HCT116 (cell line): ENCODE results near the gene SCD5. TPM values are rescaled to one million over a fixed set of nuclear protein-coding genes. Genes with fewer than 3 reads are reported as not detected.

ENCODE experiments used
- ATAC-seq: fragments of 200-7000 bp; cut with Tn5 transposase; 2 replicates; pipeline ENCODE4 v1.9.1; 2020; ENCODE audit warnings: mild to moderate bottlenecking, moderate library complexity
- BruUV-seq: library from RNA; stranded (reverse); fragments of 400-500 nt; replicated peaks from 2 replicates; lab custom pipeline; 2021; lab: Mats Ljungman, UMichigan
- CTCF ChIA-PET: fragments of 300-600 bp; sonication (Branson Sonifier 250); formaldehyde crosslinking; loops from one replicate; lab custom pipeline; 2021; ENCODE audit warnings: antibody characterized with exemption; lab: Charles Lee
- POLR2A ChIA-PET: fragments of 300-600, 350-600 bp; sonication (Branson Sonifier 250); formaldehyde crosslinking; loops from one replicate; lab custom pipeline; 2021; ENCODE audit warnings: antibody characterized with exemption; lab: Charles Lee
- RAD21 ChIA-PET, 2 experiments: fragments of 300-600 bp; sonication (Branson Sonifier 250); formaldehyde crosslinking; loops; one replicate each; lab custom pipeline; 2023; ENCODE audit warnings: low total read pairs in 2 of 2; ENCODE audit not compliant: uncharacterized antibody in 2 of 2, unreplicated experiment in 2 of 2, low non-redundant PET in 1 of 2; lab: Charles Lee
- DNase-seq: peaks from one replicate; pipeline ENCODE4 v3.0.0-alpha.2; 2010; ENCODE audit warnings: low read depth, low spot score
- H2AFZ ChIP-seq: fragments of 200-600 bp; shearing (Covaris generic), sonication (generic); 2 replicates; pipeline ENCODE4 v1.6.1; 2017; ENCODE audit warnings: low read depth, mixed run types, mixed read lengths, antibody characterized with exemption, low read length; ENCODE audit not compliant: poor library complexity, severe bottlenecking
- H3K27ac ChIP-seq: 2 replicates; pipeline ENCODE4 v1.5.1; 2012; ENCODE audit warnings: low read depth, low read length
- H3K27me3 ChIP-seq: fragments of 200-600 bp; sonication (generic); 2 replicates; pipeline ENCODE4 v1.6.1; 2016; ENCODE audit warnings: mixed run types, low read length, mixed read lengths; ENCODE audit not compliant: insufficient read depth
- H3K36me3 ChIP-seq, 2 experiments: fragments of 200-500 bp in 1 of 2; fragments of 200-600 bp in 1 of 2; sonication (Bioruptor generic) in 1 of 2; sonication (generic) in 1 of 2; 2 replicates each; pipeline versions ENCODE4 v1.5.1 to v1.6.1; 2014 to 2016; ENCODE audit warnings: low read length in 2 of 2, inconsistent platforms in 1 of 2, mixed read lengths in 1 of 2, mixed run types in 1 of 2; ENCODE audit not compliant: insufficient read depth in 2 of 2, control insufficient read depth in 1 of 2
- H3K4me1 ChIP-seq, 2 experiments: fragments of 200-600 bp in 1 of 2; sonication (generic) in 1 of 2; 2 replicates each; pipeline versions ENCODE4 v1.5.1 to v1.6.1; 2012 to 2017; ENCODE audit warnings: low read length in 2 of 2, inconsistent platforms in 1 of 2, mild to moderate bottlenecking in 1 of 2, mixed read lengths in 1 of 2, mixed run types in 1 of 2, moderate library complexity in 1 of 2; ENCODE audit not compliant: insufficient read depth in 2 of 2, control insufficient read depth in 1 of 2
- H3K4me2 ChIP-seq: fragments of 200-600 bp; sonication (generic); 2 replicates; pipeline ENCODE4 v1.6.1; 2017; ENCODE audit warnings: mixed run types, low read length, mixed read lengths
- H3K4me3 ChIP-seq, 2 experiments: fragments of 200-600 bp in 1 of 2; sonication (generic) in 1 of 2; replicated peaks in 1 of 2; 2 replicates each; pipeline ENCODE4 v1.5.1; 2011 to 2016; ENCODE audit warnings: low read length in 2 of 2, control low read depth in 1 of 2, low read depth in 1 of 2, mild to moderate bottlenecking in 1 of 2, mixed read lengths in 1 of 2, mixed run types in 1 of 2
- H3K79me2 ChIP-seq: fragments of 200-600 bp; sonication (generic); 2 replicates; pipeline ENCODE4 v1.6.1; 2017; ENCODE audit warnings: mild to moderate bottlenecking, mixed run types, low read length, moderate library complexity, mixed read lengths; ENCODE audit not compliant: insufficient read depth
- H3K9ac ChIP-seq: fragments of 200-600 bp; sonication (generic); 2 replicates; pipeline ENCODE4 v1.6.1; 2016; ENCODE audit warnings: low read length, mixed read lengths
- H3K9me2 ChIP-seq: fragments of 200-600 bp; sonication (generic), shearing (Covaris generic); 2 replicates; pipeline ENCODE4 v1.6.1; 2017; ENCODE audit warnings: mixed run types, mild to moderate bottlenecking, moderate library complexity; ENCODE audit not compliant: insufficient read depth
- H3K9me3 ChIP-seq, 2 experiments: fragments of 200-500 bp in 1 of 2; fragments of 200-600 bp in 1 of 2; sonication (Bioruptor generic) in 1 of 2; sonication (generic) in 1 of 2; 2 replicates each; pipeline ENCODE4 v1.6.1; 2014 to 2017; ENCODE audit warnings: low read length in 2 of 2, mixed read lengths in 2 of 2, inconsistent platforms in 1 of 2, low read depth in 1 of 2, mild to moderate bottlenecking in 1 of 2, mixed run types in 1 of 2, moderate library complexity in 1 of 2; ENCODE audit not compliant: control insufficient read depth in 1 of 2, insufficient read depth in 1 of 2
- H4K20me1 ChIP-seq: fragments of 200-600 bp; sonication (generic), shearing (Covaris generic); 2 replicates; pipeline ENCODE4 v1.6.1; 2017; ENCODE audit warnings: mixed run types, mild to moderate bottlenecking, moderate library complexity; ENCODE audit not compliant: insufficient read depth
- CEBPB ChIP-seq: IDR thresholded peaks from 2 replicates; pipeline ENCODE4 v1.6.1; 2012; ENCODE audit warnings: low read depth
- EGR1 ChIP-seq: IDR thresholded peaks from 2 replicates; pipeline ENCODE4 v1.6.1; 2012; ENCODE audit warnings: low read depth
- ELF1 ChIP-seq: IDR thresholded peaks from 2 replicates; pipeline ENCODE4 v1.6.1; 2012; ENCODE audit warnings: low read depth, borderline replicate concordance
- EZH2 ChIP-seq: fragments of 200-600 bp; sonication (generic); IDR thresholded peaks from 2 replicates; pipeline ENCODE4 v1.6.1; 2017; ENCODE audit warnings: antibody characterized with exemption, mixed run types
- FOSL1 ChIP-seq: IDR thresholded peaks from 2 replicates; pipeline ENCODE4 v1.6.1; 2012; ENCODE audit warnings: low read depth
- POLR2A ChIP-seq: IDR thresholded peaks from 2 replicates; pipeline ENCODE4 v1.7.0; 2011; ENCODE audit warnings: borderline replicate concordance; ENCODE audit not compliant: insufficient read depth, insufficient read length; ENCODE audit errors: extremely low read depth
- POLR2AphosphoS5 ChIP-seq: IDR thresholded peaks from 2 replicates; pipeline ENCODE4 v1.6.1; 2011; ENCODE audit warnings: mild to moderate bottlenecking, low read depth, low read length, moderate library complexity
- RAD21 ChIP-seq: IDR thresholded peaks from 2 replicates; pipeline ENCODE4 v1.6.1; 2012; ENCODE audit warnings: low read depth, mild to moderate bottlenecking
- TCF7L2 ChIP-seq: IDR thresholded peaks from 2 replicates; pipeline ENCODE4 v1.7.0; 2011; ENCODE audit warnings: borderline replicate concordance, inconsistent platforms; ENCODE audit not compliant: insufficient read depth, insufficient read length; ENCODE audit errors: extremely low read depth
- YY1 ChIP-seq: IDR thresholded peaks from 2 replicates; pipeline ENCODE4 v1.6.1; 2011; ENCODE audit warnings: low read length, low read depth, moderate library complexity, mild to moderate bottlenecking; ENCODE audit not compliant: insufficient replicate concordance; ENCODE audit errors: extremely low read depth
- ZFX ChIP-seq: fragments of 450-650 bp; IDR thresholded peaks from 2 replicates; pipeline ENCODE4 v1.6.1; 2017
- intact Hi-C: fragments of 100-400 bp; cut with micrococcal nuclease; formaldehyde crosslinking; loops from 2 replicates; pipeline ENCODE4 v1.10.0; 2022
- total RNA-seq: library from RNA; stranded (reverse); gene quantifications from one replicate; pipeline ENCODE4 v1.2.1, GENCODE V29; 2021; ENCODE audit not compliant: unreplicated experiment
- TF ChIP-seq, protein P1 (sequence below): IDR thresholded peaks from 2 replicates; pipeline ENCODE4 v1.6.1; 2012
- TF ChIP-seq, protein P2 (sequence below), 3 experiments: fragments of 200-600 bp in 1 of 3; sonication (generic) in 1 of 3; IDR thresholded peaks in 2 of 3; conservative IDR thresholded peaks in 1 of 3; 2 replicates each; pipeline ENCODE4 v1.5.1; 2012 to 2017; ENCODE audit warnings: low read depth in 2 of 3, low read length in 2 of 3, antibody characterized with exemption in 1 of 3, borderline replicate concordance in 1 of 3, control low read depth in 1 of 3, mild to moderate bottlenecking in 1 of 3, mixed read lengths in 1 of 3, mixed run types in 1 of 3, moderate library complexity in 1 of 3; ENCODE audit not compliant: insufficient read depth in 1 of 3
- TF ChIP-seq, protein P3 (sequence below): IDR thresholded peaks from 2 replicates; pipeline ENCODE4 v1.6.1; 2011; ENCODE audit warnings: mild to moderate bottlenecking, low read length, moderate library complexity; ENCODE audit not compliant: insufficient replicate concordance; ENCODE audit errors: extremely low read depth

The SCD5 gene
- total RNA-seq, 1 experiment from 2014 or later = 21.7 TPM

DNA sequence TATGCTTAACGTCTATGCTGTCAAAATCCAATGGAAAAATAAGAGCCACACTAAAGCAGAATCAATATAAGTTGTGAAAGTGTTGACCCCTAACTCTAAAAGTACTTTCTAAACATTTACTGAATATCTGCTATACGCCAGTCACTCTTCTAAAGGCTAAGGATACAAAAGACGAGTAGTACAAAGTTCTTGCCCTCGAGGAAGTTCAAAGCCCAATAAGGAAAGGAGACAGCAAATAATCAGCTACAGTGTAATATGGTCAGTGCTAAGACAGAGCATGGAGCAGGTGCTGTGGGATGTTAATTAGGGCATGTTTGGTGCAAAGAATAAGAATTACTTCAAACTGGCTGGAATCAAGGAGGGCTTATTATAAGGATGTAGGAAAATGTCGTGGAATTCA lies 205.2 kb downstream of the SCD5 start:
- H2AFZ ChIP-seq = no peak overlapping the region
- ChIA-PET POLR2A (no interaction called here), RAD21 (no interaction called here), CTCF (no interaction called here)
- H3K4me1 ChIP-seq = no peaks in the 10 kb centered on the region
- intact Hi-C loops = no loop called here
- H3K4me2 ChIP-seq = no peak overlapping the region
- peaks cover 45% of the 10 kb centered on the region for H3K27me3 ChIP-seq
- no TSS peak for BruUV-seq
- H3K9me2 ChIP-seq = no peaks in the 10 kb centered on the region
- no peak overlapping the region for H3K4me3 ChIP-seq
- H4K20me1 ChIP-seq = no peaks in the 10 kb centered on the region
- H3K27ac ChIP-seq = no peak overlapping the region
- TF ChIP-seq FOSL1 = no peak
- no peak for TF ChIP-seq RAD21
- no peak for TF ChIP-seq POLR2A
- TF ChIP-seq POLR2AphosphoS5 = no peak
- TF ChIP-seq TCF7L2 = no peak
- TF ChIP-seq CEBPB = no peak
- TF ChIP-seq, protein P1, sequence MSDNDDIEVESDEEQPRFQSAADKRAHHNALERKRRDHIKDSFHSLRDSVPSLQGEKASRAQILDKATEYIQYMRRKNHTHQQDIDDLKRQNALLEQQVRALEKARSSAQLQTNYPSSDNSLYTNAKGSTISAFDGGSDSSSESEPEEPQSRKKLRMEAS = no peak
- TF ChIP-seq, protein P2, sequence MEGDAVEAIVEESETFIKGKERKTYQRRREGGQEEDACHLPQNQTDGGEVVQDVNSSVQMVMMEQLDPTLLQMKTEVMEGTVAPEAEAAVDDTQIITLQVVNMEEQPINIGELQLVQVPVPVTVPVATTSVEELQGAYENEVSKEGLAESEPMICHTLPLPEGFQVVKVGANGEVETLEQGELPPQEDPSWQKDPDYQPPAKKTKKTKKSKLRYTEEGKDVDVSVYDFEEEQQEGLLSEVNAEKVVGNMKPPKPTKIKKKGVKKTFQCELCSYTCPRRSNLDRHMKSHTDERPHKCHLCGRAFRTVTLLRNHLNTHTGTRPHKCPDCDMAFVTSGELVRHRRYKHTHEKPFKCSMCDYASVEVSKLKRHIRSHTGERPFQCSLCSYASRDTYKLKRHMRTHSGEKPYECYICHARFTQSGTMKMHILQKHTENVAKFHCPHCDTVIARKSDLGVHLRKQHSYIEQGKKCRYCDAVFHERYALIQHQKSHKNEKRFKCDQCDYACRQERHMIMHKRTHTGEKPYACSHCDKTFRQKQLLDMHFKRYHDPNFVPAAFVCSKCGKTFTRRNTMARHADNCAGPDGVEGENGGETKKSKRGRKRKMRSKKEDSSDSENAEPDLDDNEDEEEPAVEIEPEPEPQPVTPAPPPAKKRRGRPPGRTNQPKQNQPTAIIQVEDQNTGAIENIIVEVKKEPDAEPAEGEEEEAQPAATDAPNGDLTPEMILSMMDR (IDR thresholded peaks at IDR 0.05 in 2 of 3, conservative IDR thresholded peaks at IDR 0.05 in 1 of 3; ENCODE audit: borderline replicate concordance in 1 of 3, insufficient read depth in 1 of 3, low read depth in 2 of 3, low read length in 2 of 3) = no peak
- TF ChIP-seq ELF1 = no peak
- TF ChIP-seq YY1 = no peak
- no peak for TF ChIP-seq EGR1
- TF ChIP-seq, protein P3, sequence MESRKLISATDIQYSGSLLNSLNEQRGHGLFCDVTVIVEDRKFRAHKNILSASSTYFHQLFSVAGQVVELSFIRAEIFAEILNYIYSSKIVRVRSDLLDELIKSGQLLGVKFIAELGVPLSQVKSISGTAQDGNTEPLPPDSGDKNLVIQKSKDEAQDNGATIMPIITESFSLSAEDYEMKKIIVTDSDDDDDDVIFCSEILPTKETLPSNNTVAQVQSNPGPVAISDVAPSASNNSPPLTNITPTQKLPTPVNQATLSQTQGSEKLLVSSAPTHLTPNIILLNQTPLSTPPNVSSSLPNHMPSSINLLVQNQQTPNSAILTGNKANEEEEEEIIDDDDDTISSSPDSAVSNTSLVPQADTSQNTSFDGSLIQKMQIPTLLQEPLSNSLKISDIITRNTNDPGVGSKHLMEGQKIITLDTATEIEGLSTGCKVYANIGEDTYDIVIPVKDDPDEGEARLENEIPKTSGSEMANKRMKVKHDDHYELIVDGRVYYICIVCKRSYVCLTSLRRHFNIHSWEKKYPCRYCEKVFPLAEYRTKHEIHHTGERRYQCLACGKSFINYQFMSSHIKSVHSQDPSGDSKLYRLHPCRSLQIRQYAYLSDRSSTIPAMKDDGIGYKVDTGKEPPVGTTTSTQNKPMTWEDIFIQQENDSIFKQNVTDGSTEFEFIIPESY = no peak
- no peak for TF ChIP-seq ZFX
- TF ChIP-seq EZH2 = no peak
- H3K36me3 ChIP-seq = no peaks in the 10 kb centered on the region
- H3K9ac ChIP-seq = no peak overlapping the region
- H3K79me2 ChIP-seq = no peaks in the 10 kb centered on the region
- H3K9me3 ChIP-seq = no peaks in the 10 kb centered on the region
- ATAC-seq (no peak), DNase-seq (no peak)
